Prostate gland (tissue), 2 donors: ENCODE measurements around the gene ARMC2. TPM values are rescaled to one million over a fixed set of nuclear protein-coding genes. Genes with fewer than 3 reads are reported as not detected.

Source experiments
- DNase-seq: peaks from one replicate; pipeline ENCODE4 v3.0.0-alpha.2; 2019; ENCODE audit warnings: low spot score
- H3K27ac ChIP-seq, 2 donors: fragments of 200-600 bp; sonication (generic); 2 replicates each; pipeline ENCODE4 v1.5.1; 2017 to 2019
- H3K27me3 ChIP-seq: fragments of 200-600 bp; sonication (generic); replicated peaks from 2 replicates; pipeline ENCODE4 v1.5.1; 2019; ENCODE audit not compliant: insufficient read depth
- H3K36me3 ChIP-seq, 2 donors: fragments of 200-600 bp; sonication (generic); 1 replicate in 1 of 2; 2 replicates in 1 of 2; pipeline versions ENCODE4 v1.5.1 to v1.8.1; 2017 to 2019
- H3K4me1 ChIP-seq: fragments of 200-600 bp; sonication (generic); replicated peaks from 2 replicates; pipeline ENCODE4 v1.5.1; 2019
- H3K4me3 ChIP-seq, 2 donors: fragments of 200-600 bp; sonication (generic); 2 replicates each; pipeline ENCODE4 v1.5.1; 2017 to 2019
- H3K9me3 ChIP-seq: fragments of 200-600 bp; sonication (generic); 2 replicates; pipeline ENCODE4 v1.5.1; 2017
- POLR2A ChIP-seq: fragments of 450-650 bp; IDR thresholded peaks from one replicate; pipeline ENCODE4 v1.6.1; 2016; ENCODE audit warnings: antibody characterized with exemption, mild to moderate bottlenecking
- POLR2AphosphoS5 ChIP-seq: sonication (generic); formaldehyde crosslinking; IDR thresholded peaks from one replicate; pipeline ENCODE4 v1.6.1; 2017; ENCODE audit warnings: antibody characterized with exemption
- WGBS: methylation state at CpG from one replicate; pipeline ENCODE4 v1.1.5; 2018; 5-methylcytosine and 5-hydroxymethylcytosine counted together
- intact Hi-C: fragments of 100-400 bp; cut with DNase I; formaldehyde crosslinking; loops from one replicate; pipeline ENCODE4 v1.14.2; 2022
- total RNA-seq, 2 donors: library from RNA; depleted of rRNA; stranded (reverse); fragments of >200 nt; gene quantifications; one replicate each; pipeline ENCODE4 v1.1.0, GENCODE V29; 2016
- TF ChIP-seq, protein P1 (sequence below), 4 experiments: fragments of 200-600 bp in 2 of 4; fragments of 450-650 bp in 2 of 4; sonication (generic) in 2 of 4; IDR thresholded peaks; 1 replicate in 3 of 4; 2 replicates in 1 of 4; pipeline ENCODE4 v1.5.1; 2016 to 2019; ENCODE audit warnings: antibody characterized with exemption in 4 of 4, mild to moderate bottlenecking in 2 of 4, moderate library complexity in 2 of 4

Gene ARMC2
- total RNA-seq, 2 donors from 2014 or later, result 2.0 to 8.4 TPM

DNA sequence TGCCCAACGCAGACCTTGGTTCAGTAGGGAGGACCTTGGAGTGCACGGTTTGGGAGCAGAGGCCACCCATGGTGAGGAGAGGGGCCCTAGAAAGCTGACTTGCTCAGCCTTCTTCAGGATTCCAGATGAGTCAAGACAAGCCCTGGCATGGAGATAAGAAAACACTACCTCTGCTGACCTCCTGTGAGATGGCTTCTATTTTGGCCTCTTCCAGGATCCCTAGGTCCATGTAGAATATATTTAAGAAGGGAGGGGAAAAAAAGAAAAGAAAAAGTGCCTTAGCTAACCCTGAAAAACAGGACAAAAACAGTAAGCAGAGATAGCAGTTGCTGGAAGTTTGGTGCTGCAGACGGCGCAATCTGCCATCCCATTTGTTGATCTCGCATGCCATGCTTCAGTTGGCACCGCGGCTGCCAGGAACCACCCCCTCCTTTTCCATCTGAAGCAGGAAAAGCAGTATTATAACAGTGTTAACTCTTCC is 100.0 kb downstream of the ARMC2 start:
- H3K4me3 ChIP-seq, result no peak overlapping the region
- H3K27ac ChIP-seq, result peak overlapping the region; percentile 73 to 75
- TF ChIP-seq, protein P1, sequence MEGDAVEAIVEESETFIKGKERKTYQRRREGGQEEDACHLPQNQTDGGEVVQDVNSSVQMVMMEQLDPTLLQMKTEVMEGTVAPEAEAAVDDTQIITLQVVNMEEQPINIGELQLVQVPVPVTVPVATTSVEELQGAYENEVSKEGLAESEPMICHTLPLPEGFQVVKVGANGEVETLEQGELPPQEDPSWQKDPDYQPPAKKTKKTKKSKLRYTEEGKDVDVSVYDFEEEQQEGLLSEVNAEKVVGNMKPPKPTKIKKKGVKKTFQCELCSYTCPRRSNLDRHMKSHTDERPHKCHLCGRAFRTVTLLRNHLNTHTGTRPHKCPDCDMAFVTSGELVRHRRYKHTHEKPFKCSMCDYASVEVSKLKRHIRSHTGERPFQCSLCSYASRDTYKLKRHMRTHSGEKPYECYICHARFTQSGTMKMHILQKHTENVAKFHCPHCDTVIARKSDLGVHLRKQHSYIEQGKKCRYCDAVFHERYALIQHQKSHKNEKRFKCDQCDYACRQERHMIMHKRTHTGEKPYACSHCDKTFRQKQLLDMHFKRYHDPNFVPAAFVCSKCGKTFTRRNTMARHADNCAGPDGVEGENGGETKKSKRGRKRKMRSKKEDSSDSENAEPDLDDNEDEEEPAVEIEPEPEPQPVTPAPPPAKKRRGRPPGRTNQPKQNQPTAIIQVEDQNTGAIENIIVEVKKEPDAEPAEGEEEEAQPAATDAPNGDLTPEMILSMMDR (IDR thresholded peaks at IDR 0.05), result no peak
- no peak for TF ChIP-seq POLR2A
- peak; percentile 72 for TF ChIP-seq POLR2AphosphoS5
- H3K36me3 ChIP-seq, result no peaks in the 10 kb centered on the region
- no peaks in the 10 kb centered on the region for H3K27me3 ChIP-seq
- 33% methylated on average over 7 of the region's 7 CpGs for WGBS
- no peaks in the 10 kb centered on the region for H3K9me3 ChIP-seq
- peaks cover 10% of the 10 kb centered on the region for H3K4me1 ChIP-seq
- DNase-seq, result peak; percentile 65
- intact Hi-C loops, result loop anchor here (5.0 kb wide), 1 partner anchor 59 kb away; no protein-coding TSS in a partner anchor

DNA sequence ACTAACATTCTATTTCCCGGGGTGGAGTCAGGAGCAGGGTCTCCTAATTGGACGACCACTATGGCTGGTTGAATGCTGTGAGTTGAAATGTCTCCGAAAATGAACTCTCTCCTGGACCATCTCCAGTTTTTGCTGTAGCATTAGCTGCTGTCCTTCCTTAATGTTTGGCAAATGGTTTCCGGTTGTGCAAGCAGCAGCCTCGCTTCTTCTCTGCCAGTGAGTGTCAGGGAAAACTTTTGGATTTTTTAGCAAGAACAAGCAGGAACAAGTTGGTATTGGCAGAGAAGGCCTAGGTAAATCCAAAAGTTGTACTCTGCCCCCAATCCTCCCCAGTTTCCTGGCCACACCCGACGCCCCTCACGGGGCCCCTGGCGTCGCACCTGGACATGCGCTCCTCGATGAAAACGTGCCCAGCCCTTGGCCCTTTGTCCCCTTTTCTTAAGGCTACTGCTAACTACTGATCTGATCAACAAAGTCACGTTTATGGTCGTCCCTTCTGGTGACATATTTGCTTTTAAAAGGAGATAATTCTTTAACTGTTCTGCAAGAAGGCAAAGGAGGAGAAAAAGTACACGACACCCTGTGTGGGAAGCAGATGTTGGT is 103.2 kb downstream of the ARMC2 start:
- Histone ChIP-seq H3K9me3 (no peaks in the 10 kb centered on the region), H3K27ac (peak overlapping the region; percentile 49 to 51), H3K27me3 (no peaks in the 10 kb centered on the region), H3K36me3 (no peaks in the 10 kb centered on the region), H3K4me3 (no peak overlapping the region), H3K4me1 (peaks cover 10% of the 10 kb centered on the region)
- DNase-seq, result peak; percentile 71
- TF ChIP-seq POLR2AphosphoS5 (peak; percentile 74), POLR2A (no peak)
- TF ChIP-seq, protein P1 (IDR thresholded peaks at IDR 0.05), result no peak
- intact Hi-C loops, result no loop called here
- WGBS, result 36% methylated on average over 16 of the region's 16 CpGs

DNA sequence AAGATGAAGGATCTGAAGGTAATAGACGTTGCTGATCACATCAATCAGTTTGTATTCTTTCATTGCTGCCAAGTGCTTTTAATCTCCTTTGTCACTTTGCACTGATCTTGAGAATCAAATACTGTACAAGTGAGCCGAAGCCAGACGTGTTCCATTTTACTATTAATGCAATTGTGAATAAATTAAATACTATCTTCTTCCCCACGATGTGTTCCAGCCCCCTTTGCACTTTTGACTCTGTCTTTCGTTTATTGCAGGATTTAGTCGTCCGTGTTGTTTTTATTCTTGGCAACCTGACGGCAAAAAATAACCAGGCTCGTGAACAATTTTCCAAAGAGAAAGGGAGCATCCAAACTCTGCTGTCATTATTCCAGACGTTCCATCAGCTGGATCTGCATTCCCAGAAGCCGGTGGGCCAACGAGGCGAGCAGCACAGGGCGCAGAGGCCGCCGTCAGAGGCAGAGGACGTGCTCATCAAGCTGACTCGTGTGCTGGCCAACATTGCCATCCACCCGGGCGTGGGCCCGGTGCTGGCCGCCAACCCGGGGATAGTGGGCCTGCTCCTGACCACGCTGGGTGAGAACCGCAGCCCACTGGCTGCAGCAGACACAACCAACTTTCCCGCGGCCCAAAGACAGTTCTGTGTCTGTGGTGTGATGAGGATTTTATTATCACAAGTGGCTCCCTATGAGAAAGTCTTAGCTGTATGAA is 104.7 kb downstream of the ARMC2 start:
- Histone ChIP-seq H3K9me3 (no peaks in the 10 kb centered on the region), H3K36me3 (no peaks in the 10 kb centered on the region), H3K27ac (no peak overlapping the region), H3K27me3 (no peaks in the 10 kb centered on the region), H3K4me3 (no peak overlapping the region), H3K4me1 (no peaks in the 10 kb centered on the region)
- DNase-seq, result no peak
- intact Hi-C loops, result no loop called here
- TF ChIP-seq, protein P1 (IDR thresholded peaks at IDR 0.05), result no peak
- TF ChIP-seq POLR2AphosphoS5 (no peak), POLR2A (no peak)
- 60% methylated on average over 20 of the region's 27 CpGs for WGBS

DNA sequence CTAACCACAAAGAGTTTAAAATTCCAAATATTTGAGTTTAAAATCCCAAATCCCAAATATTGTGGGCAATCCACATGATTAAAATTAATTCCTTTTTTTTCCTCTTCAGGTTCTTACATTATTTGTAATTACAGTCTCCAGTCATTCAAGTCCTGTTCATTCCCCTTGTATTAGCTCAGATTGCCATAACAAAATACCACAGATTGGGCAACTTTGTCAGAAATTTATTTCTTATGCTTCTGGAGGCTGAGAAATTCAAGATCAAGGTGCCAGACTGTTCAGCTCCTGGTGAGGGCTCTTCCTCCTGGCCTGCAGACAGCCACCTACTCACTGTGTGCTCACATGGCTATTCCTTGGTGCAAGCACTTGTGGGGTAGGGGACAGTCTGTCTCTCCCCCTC is 105.5 kb downstream of the ARMC2 start:
- Histone ChIP-seq H3K36me3 (no peaks in the 10 kb centered on the region), H3K9me3 (no peaks in the 10 kb centered on the region), H3K27ac (no peak overlapping the region), H3K4me3 (no peak overlapping the region), H3K4me1 (no peaks in the 10 kb centered on the region), H3K27me3 (no peaks in the 10 kb centered on the region)
- no peak for DNase-seq
- TF ChIP-seq POLR2A, result no peak
- TF ChIP-seq POLR2AphosphoS5, result no peak
- TF ChIP-seq, protein P1 (IDR thresholded peaks at IDR 0.05), result no peak
- intact Hi-C loops, result no loop called here
